HG03159 (cell line): ENCODE results near the gene ADGRF1.
"Not testable (repeated sequence)": the region's sequence is repeated elsewhere in the genome, so short reads cannot be mapped to it uniquely, and the experiment has no call there.

ENCODE experiments used
- ATAC-seq: cut with Tn5 transposase; IDR thresholded peaks from one replicate; pipeline ENCODE4 v1.9.1; 2021; ENCODE audit warnings: mild to moderate bottlenecking, moderate library complexity; ENCODE audit not compliant: unreplicated experiment

The ADGRF1 gene

DNA sequence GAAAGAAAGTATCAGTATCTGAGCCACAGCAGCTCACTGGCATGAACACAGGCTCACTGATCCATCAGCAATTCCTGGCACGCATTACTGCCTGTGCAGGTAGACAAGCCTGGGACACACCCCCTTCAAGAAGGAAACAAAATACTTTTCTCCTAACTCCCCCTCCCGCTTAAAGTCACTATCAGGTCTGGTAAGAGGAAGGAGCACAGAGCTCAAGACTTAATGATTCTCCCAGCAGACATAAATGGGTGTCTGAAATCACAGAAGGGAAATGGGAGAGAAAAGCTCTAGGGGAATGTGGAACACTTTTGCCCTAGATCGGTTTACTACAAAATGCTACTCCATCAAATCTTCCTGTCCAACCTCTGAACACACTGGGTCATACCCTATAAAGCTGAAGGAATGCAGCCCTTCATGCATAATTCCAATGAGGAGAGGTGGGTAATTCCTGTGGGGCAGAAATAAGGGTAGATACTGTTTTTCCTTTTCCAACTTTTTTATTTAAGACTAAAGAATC, at the start of gene ADGRF1:
TSS of gene ADGRF1 (minus strand) at position 58 of the 517 bp plus-strand sequence. CDS start 13,271 bp downstream, outside the sequence.
- ATAC-seq: no peak

DNA sequence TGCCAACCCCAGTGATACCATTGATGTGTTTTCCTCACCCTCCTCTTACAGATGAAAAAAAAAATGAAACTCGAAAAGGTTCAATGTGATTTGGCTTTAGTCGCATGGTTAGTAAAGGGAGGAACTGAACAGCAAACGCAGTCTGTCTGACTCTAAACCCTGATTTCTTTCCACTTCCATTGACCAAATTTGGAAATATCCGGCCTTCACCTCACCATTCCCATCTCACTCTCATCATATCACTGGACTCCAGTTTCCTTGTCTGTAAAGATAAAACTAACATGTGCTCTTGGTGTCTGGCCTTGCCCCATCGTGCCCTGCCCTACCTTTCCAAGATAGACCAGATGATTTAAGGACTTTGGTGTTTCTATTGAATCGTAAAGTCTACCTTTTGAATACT, 48.7 kb upstream of the ADGRF1 start:
- ATAC-seq: no peak

DNA sequence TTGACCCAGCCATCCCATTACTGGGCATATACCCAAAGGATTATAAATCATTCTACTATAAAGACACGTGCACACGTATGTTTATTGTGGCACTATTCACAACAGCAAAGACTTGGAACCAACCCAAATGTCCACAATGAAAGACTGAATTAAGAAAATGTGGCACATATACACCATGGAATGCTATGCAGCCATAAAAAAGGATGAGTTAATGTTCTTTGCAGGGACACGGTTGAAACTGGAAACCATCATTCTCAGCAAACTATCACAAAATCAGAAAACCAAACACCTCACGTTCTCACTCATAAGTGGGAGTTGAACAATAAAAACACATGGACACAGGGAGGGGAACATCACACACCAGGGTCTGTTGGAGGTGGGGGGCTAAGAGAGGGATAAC, 47.3 kb upstream of the ADGRF1 start:
- not testable (repeated sequence) for ATAC-seq

DNA sequence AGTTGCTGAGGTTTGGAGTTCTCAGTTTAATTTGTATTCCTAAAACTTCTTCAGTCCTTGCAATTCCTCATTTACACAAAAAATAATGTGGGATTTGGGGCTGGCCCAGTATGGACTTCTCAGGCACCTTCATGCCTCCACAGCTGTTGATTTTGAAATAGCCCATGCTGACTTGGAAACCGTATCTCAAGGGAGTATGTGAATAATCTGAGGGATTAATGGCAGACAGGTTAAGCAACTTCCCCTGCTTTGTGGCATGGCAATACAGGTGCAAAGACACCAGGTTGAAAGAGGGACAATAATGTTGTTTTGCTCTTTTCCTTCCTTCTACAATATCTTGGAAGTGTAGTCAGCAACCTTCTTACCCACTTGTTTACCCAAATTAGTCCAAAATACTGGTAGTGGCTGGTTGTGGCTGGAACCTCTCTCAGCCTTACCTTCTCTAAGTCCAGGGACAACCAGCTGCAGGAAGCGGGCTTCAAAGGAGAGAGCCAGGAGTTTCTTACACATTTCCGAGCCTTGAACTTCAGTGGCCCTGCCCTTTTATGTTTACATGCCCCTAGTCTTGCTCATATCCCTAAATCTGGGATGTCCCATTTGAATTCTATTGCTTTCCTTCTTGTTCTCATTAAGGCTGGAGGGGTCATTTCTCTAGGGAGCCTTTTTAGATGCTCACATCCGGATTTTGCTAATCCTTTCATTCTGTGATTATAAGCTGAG, 44.1 kb upstream of the ADGRF1 start:
- no peak for ATAC-seq

- ATAC-seq: no peak
Observed at GRCh38 chr6:47084610-47085009, 42.5 kb upstream of the ADGRF1 start.

- ATAC-seq: no peak
Observed at GRCh38 chr6:47083586-47084047, 41.5 kb upstream of the ADGRF1 start.

- ATAC-seq: no peak
Observed at GRCh38 chr6:47080083-47080596, 38.0 kb upstream of the ADGRF1 start.

GRCh38 chr6:47079638-47080037, 37.5 kb upstream of the ADGRF1 start:
- no peak for ATAC-seq

GRCh38 chr6:47078991-47079390, 36.9 kb upstream of the ADGRF1 start:
- no peak for ATAC-seq

DNA sequence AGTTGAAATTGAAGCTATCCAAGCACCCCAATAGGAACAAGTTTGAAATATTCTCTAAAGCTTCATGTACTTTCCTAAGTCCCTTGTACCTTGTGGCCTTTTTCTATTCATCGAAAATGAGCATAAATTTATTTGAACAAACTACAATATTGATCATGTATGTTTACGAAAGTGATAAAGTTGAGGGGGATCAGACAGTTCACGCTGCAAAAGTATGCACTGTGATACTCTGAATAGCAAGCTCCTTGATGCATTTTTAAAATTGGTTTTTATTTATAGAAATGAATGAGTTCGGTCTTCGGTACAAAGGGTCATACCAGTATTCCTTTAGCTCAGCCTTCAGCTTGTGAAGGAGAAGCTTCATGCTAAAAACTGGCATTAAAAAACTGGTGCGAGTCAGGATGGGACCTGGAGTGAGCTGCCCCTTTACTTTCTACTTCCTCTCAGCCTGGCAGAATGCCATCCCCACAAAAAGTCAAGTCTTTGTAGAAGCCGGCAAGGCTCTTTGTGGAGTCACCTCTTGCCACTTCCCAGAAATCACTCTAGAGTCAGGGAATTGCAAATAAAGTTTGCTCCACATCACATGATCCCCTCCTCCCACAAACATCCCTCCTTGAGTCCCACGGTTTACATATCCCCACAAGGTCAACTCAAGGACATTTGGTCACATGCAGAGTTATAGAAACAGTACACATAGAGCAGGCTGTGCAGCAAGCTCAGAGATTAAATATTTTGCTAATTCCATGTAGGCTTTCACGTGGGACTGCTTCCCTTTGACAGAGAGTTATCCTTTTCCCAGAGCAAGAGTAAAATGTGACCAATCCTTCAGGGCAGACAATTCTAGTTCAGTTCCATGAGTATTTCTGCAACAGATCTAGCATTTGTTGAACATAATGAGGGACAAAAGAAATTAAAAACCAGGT, 34.6 kb upstream of the ADGRF1 start:
- ATAC-seq: no peak

- no peak for ATAC-seq
Observed at GRCh38 chr6:47075741-47076421, 33.7 kb upstream of the ADGRF1 start.

GRCh38 chr6:47075168-47075567, 33.0 kb upstream of the ADGRF1 start:
- no peak for ATAC-seq

DNA sequence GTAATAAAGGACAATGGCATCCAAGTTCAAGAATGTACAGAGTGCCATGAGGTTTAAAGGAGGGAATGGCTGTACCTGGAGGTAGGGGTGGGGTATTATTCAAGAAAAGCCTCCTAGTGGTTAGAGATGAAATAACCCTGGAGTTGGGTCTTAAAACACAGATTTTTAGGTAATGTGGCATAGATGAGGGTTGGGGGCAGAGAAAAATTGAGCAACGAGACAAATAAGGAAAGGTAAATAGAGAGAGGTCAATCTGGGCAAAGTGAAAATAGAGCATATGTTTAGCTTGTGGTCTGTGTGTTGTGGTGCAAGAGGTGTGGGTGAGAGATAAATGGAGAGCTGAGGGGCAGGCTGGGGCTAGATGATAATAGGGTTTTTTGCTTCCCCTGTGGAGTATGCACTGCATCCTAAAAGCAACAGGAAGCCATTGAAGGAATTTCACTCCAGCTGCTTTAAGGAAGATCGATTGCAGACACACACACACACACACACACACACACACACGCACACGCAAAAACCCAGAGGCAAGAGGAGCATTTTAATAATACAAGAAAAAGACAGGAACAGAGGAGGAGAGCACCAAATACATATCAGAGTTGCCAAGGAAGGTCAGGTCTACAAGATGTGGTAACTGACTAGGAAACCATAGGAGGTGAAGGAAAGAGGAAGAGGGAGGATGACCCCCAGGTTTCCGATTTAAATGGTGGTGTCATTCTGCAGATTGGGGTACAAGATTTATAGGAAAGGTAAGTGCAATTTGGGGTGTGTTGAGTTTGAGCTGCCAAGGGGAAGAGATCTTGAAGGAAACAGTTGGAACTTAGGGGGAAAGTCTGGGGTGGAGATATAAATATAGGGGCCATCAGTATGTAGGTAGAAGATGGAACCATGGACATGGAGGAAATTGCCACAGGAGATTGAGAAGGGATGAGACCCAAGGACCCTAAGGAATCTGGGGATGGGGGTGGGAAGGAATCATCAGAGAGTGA, 31.3 kb upstream of the ADGRF1 start:
- no peak for ATAC-seq

DNA sequence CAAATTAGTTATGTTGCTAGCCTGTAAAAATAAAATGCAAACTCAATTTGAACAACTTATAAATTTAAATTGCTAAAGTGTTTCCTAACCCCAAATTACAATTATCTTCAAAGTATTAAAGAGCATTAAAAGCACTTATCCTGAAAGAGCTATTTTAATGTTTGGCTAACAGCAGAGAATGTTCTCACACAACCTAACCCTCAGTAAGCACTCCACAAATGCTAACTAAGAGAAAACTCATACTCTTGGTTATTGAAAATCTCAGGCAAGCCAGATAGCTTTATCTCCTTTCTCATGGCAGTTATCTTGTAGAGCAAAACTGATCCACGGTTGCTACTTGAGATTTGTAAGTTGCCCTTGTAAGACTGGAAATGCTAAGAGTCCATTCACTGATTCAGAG, 30.5 kb upstream of the ADGRF1 start:
- no peak for ATAC-seq

GRCh38 chr6:47071681-47072080, 29.5 kb upstream of the ADGRF1 start:
- no peak for ATAC-seq

DNA sequence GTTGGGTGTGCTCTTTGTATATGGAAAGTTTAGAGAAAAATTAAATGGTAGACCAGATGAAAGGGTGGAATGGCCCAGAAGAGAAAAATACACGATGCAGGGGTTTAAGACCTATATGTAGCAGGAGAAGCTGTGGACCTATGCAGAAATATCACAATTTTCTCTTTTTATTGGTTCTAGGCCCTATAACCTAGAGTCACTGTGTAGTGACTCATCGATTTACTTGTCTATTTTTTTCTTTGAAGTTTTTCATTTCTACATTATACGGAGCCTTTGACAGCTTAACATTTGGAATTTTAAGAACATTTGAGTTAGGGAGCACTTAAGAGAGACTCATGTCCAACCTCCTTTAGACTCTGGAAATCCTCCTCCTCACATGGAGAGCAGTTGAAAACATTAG, 28.3 kb upstream of the ADGRF1 start:
- ATAC-seq: no peak

DNA sequence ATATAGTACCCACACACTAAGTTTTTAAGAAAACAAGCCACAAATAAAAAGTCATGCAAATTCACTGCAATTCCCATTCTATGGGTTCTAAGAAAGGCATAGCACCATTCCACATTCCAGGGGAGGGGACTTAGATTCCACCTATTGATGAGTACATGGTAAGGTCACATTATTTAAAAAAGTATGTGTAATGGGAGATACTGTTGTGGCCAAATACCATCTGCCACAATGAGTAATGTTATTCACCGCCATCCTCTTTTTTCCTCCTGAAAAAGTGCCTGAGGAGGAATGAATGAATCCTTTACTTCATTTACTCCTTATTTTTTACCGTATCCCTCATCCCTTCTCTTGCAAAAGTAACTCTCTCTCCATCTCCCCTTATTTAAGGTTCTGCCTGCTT, 27.0 kb upstream of the ADGRF1 start:
- no peak for ATAC-seq

- no peak for ATAC-seq
Observed at GRCh38 chr6:47066418-47066817, 24.3 kb upstream of the ADGRF1 start.

DNA sequence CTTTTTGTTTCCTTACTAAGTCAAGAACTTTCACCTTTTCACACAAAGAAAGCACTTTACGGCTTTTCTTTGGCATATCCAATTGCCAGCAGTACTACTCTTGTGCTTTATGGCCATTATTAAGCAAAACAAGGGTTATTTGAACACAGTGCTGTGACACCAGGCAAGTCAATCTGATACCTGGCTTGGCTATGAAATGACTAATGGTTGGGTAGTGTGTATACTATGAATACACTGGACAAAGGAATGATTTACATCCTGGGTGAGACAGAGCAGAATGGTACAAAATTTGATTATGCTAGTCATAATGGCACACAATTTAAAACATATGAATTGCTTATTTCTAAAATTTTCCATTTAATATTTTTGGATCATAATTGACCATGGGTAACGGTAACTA, 22.1 kb upstream of the ADGRF1 start:
- peak; percentile 76 for ATAC-seq

DNA sequence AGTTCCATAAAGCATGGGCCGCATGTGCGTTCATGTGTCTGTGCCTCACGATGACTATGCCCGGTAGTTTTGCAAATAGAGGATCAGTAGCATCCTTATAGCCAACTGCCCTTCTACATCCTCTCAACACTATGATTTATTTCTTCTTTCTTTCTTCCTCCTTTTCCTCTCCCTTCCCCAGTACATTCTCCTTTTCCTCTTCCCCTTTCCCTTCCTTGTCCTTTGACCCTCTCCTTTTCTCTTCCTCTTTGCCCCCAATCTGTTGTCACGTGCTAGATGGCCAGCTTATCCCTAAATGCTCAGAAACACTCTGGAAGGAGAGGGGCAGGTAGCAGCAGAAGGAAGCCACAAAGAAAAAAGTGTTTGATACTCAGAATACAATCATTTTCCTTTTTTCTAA, 20.2 kb upstream of the ADGRF1 start:
- no peak for ATAC-seq
